ENCODE data around the gene RPL15. TPM values are rescaled to one million over a fixed set of nuclear protein-coding genes. Genes with fewer than 3 reads are reported as not detected.

Gene RPL15
- total and polyA plus RNA-seq, 2 experiments from 2014 or later, result 1,318 to 3,305 TPM

- H3K79me2 ChIP-seq, result peaks cover 13% of the 10 kb centered on the region
- WGBS (ENCODE audit: low lambda C conversion rate, missing lambda C conversion rate), result 61% methylated on average over 7 of the region's 7 CpGs
- no peak overlapping the region for H3K4me3 ChIP-seq
- H3K4me2 ChIP-seq, result peak overlapping the region; percentile 7
- no peaks in the 10 kb centered on the region for H3K36me3 ChIP-seq (replicated peaks; ENCODE audit: insufficient read depth, low read depth)
- H3K9me3 ChIP-seq (ENCODE audit: low read depth), result no peaks in the 10 kb centered on the region
- H4K20me1 ChIP-seq (ENCODE audit: insufficient read depth, poor library complexity, severe bottlenecking), result peaks cover 4% of the 10 kb centered on the region
- H3K4me1 ChIP-seq (ENCODE audit: insufficient read depth), result peaks cover 7% of the 10 kb centered on the region
- TF ChIP-seq EZH2phosphoT487 (IDR thresholded peaks at IDR 0.05; ENCODE audit: low read depth, severe bottlenecking, unreplicated experiment) (no peak), EZH2 (IDR thresholded peaks at IDR 0.05; ENCODE audit: borderline replicate concordance) (no peak), CTCF (IDR thresholded peaks at IDR 0.05; ENCODE audit: poor library complexity) (no peak)
- DNase-seq (ENCODE audit: low spot score), result peak; percentile 28
- H2AFZ ChIP-seq, result no peak overlapping the region
- H3K27me3 ChIP-seq, result no peaks in the 10 kb centered on the region
- H3K27ac ChIP-seq, result peak overlapping the region; percentile 20
- H3K9me2 ChIP-seq (replicated peaks; ENCODE audit: insufficient read depth), result no peaks in the 10 kb centered on the region
These were observed 42.4 kb downstream of the RPL15 start for GRCh38 chr3:23959135-23959900.

GRCh38 chr3:23960649-23961048 is 43.7 kb downstream of the RPL15 start:
- H3K27me3 ChIP-seq, result no peaks in the 10 kb centered on the region
- peaks cover 4% of the 10 kb centered on the region for H3K79me2 ChIP-seq
- H3K36me3 ChIP-seq (replicated peaks; ENCODE audit: insufficient read depth, low read depth), result no peaks in the 10 kb centered on the region
- no peak overlapping the region for H2AFZ ChIP-seq
- no peak overlapping the region for H3K4me3 ChIP-seq
- no peak for DNase-seq (ENCODE audit: low spot score)
- H3K4me1 ChIP-seq (ENCODE audit: insufficient read depth), result peaks cover 7% of the 10 kb centered on the region
- 51% methylated on average over 1 of the region's 1 CpG for WGBS (ENCODE audit: low lambda C conversion rate, missing lambda C conversion rate)
- H4K20me1 ChIP-seq (ENCODE audit: insufficient read depth, poor library complexity, severe bottlenecking), result no peaks in the 10 kb centered on the region
- H3K27ac ChIP-seq, result no peak overlapping the region
- no peak for TF ChIP-seq EZH2phosphoT487 (IDR thresholded peaks at IDR 0.05; ENCODE audit: low read depth, severe bottlenecking, unreplicated experiment)
- TF ChIP-seq EZH2 (IDR thresholded peaks at IDR 0.05; ENCODE audit: borderline replicate concordance), result no peak
- TF ChIP-seq CTCF (IDR thresholded peaks at IDR 0.05; ENCODE audit: poor library complexity), result no peak
- no peaks in the 10 kb centered on the region for H3K9me3 ChIP-seq (ENCODE audit: low read depth)
- H3K4me2 ChIP-seq, result no peak overlapping the region
- no peaks in the 10 kb centered on the region for H3K9me2 ChIP-seq (replicated peaks; ENCODE audit: insufficient read depth)

GRCh38 chr3:23961066-23961465 is 44.1 kb downstream of the RPL15 start:
- Histone ChIP-seq H3K4me2 (no peak overlapping the region), H3K4me3 (no peak overlapping the region), H3K36me3 (replicated peaks; ENCODE audit: insufficient read depth, low read depth) (no peaks in the 10 kb centered on the region), H3K27me3 (no peaks in the 10 kb centered on the region), H3K79me2 (peaks cover 2% of the 10 kb centered on the region), H3K27ac (no peak overlapping the region), H2AFZ (no peak overlapping the region), H3K9me2 (replicated peaks; ENCODE audit: insufficient read depth) (no peaks in the 10 kb centered on the region), H3K9me3 (ENCODE audit: low read depth) (no peaks in the 10 kb centered on the region), H3K4me1 (ENCODE audit: insufficient read depth) (peaks cover 7% of the 10 kb centered on the region), H4K20me1 (ENCODE audit: insufficient read depth, poor library complexity, severe bottlenecking) (no peaks in the 10 kb centered on the region)
- TF ChIP-seq EZH2phosphoT487 (IDR thresholded peaks at IDR 0.05; ENCODE audit: low read depth, severe bottlenecking, unreplicated experiment) (no peak), EZH2 (IDR thresholded peaks at IDR 0.05; ENCODE audit: borderline replicate concordance) (no peak), CTCF (IDR thresholded peaks at IDR 0.05; ENCODE audit: poor library complexity) (no peak)
- WGBS (ENCODE audit: low lambda C conversion rate, missing lambda C conversion rate), result 100% methylated on average over 1 of the region's 1 CpG
- DNase-seq (ENCODE audit: low spot score), result no peak
